GM23248 (cell line): ENCODE results near the gene LMNB1.

Experiments
- EZH2 ChIP-seq: fragments of 200-600 bp; sonication (generic); IDR thresholded peaks from 2 replicates; pipeline ENCODE4 v1.6.1; 2018; ENCODE audit warnings: antibody characterized with exemption, mild to moderate bottlenecking; ENCODE audit not compliant: insufficient read depth, poor library complexity, severe bottlenecking
- EZH2phosphoT487 ChIP-seq: fragments of 200-600 bp; sonication (generic); IDR thresholded peaks from 2 replicates; pipeline ENCODE4 v1.6.1; 2018; ENCODE audit warnings: antibody characterized with exemption, moderate library complexity, mild to moderate bottlenecking, low read depth; ENCODE audit not compliant: insufficient read depth

GRCh38 chr5:126851501-126852011, 74.6 kb downstream of the LMNB1 start:
- no peak for TF ChIP-seq EZH2
- no peak for TF ChIP-seq EZH2phosphoT487
